ENCODE results near the gene FGF14. TPM values are rescaled to one million over a fixed set of nuclear protein-coding genes. Genes with fewer than 3 reads are reported as not detected.

FGF14 gene
- total and polyA plus RNA-seq, 5 donors from 2014 or later, result 0.09 TPM; not detected in 4

DNA sequence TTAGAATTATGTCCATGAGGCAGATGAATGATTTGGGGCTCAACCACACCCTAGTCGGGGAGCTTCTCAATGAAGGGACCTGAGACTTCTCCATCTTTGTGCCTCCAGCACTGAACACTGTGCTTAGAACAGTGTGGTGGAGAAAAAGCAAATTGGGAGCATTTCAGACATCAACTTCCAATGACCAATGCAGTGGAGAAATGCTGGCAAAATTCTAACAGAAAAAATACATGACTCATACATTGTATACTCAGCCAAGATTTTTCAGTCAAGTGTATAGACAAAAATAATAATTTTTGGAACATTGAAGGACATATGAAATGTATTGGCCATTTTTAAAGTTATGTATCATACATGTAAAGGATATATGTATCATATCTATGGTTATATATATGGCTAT, 134.7 kb downstream of the FGF14 start:
- DNase-seq (no peak), ATAC-seq (ENCODE audit: low read depth in 2 of 2) (no peak)
- Histone ChIP-seq H3K27me3 (ENCODE audit: control insufficient read depth, insufficient read depth, low read length) (no peaks in the 10 kb centered on the region), H3K4me3 (ENCODE audit: low read depth, low read length) (no peak overlapping the region), H3K27ac (ENCODE audit: insufficient read depth, low read length, poor library complexity, severe bottlenecking) (no peak overlapping the region), H3K9me3 (ENCODE audit: control insufficient read depth in 2 of 2, low read length in 2 of 2) (no peaks in the 10 kb centered on the region), H3K4me1 (ENCODE audit: control insufficient read depth, insufficient read depth, low read length, poor library complexity, severe bottlenecking) (no peaks in the 10 kb centered on the region), H3K36me3 (ENCODE audit: control insufficient read depth, insufficient read depth, low read length) (no peaks in the 10 kb centered on the region)
- H3K27ac Mint-ChIP-seq, result no peak overlapping the region
- H3K4me1 Mint-ChIP-seq, result no peaks in the 10 kb centered on the region
- no peaks in the 10 kb centered on the region for H3K27me3 Mint-ChIP-seq
- H3K4me3 Mint-ChIP-seq, result no peak overlapping the region
- no peaks in the 10 kb centered on the region for H3K36me3 Mint-ChIP-seq
- peaks cover 0 to 5% (median 0%) of the 10 kb centered on the region in 7 donors for H3K9me3 Mint-ChIP-seq

DNA sequence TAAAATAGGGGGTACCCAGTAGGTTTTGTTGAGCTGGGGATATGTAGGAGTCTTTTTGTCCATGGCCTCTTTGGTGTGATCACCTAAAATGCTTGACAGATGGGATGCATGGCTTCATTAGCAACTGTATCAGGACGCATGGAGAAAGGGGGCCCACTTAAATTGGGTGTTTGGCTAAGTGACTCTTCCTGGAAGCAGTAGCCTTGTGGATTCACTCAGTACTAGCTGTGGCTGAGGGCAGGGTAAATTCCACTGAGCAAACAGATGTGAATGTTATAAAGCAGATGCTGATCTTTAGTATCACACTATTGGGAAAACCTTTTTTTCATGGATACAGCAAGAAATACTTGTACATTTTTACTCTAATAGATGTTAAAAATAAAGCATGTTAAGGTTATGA, 140.0 kb downstream of the FGF14 start:
- Histone ChIP-seq H3K9me3 (ENCODE audit: control insufficient read depth in 2 of 2, low read length in 2 of 2) (no peaks in the 10 kb centered on the region), H3K4me1 (ENCODE audit: control insufficient read depth, insufficient read depth, low read length, poor library complexity, severe bottlenecking) (no peaks in the 10 kb centered on the region), H3K27ac (ENCODE audit: insufficient read depth, low read length, poor library complexity, severe bottlenecking) (no peak overlapping the region), H3K4me3 (ENCODE audit: low read depth, low read length) (no peak overlapping the region), H3K36me3 (ENCODE audit: control insufficient read depth, insufficient read depth, low read length) (no peaks in the 10 kb centered on the region), H3K27me3 (ENCODE audit: control insufficient read depth, insufficient read depth, low read length) (no peaks in the 10 kb centered on the region)
- ATAC-seq (ENCODE audit: low read depth in 2 of 2) (no peak), DNase-seq (no peak)
- Mint-ChIP-seq H3K27me3 (no peaks in the 10 kb centered on the region), H3K9me3 (peaks cover 0 to 11% (median 1%) of the 10 kb centered on the region in 7 donors), H3K4me3 (no peak overlapping the region), H3K27ac (no peak overlapping the region), H3K4me1 (no peaks in the 10 kb centered on the region), H3K36me3 (no peaks in the 10 kb centered on the region)

DNA sequence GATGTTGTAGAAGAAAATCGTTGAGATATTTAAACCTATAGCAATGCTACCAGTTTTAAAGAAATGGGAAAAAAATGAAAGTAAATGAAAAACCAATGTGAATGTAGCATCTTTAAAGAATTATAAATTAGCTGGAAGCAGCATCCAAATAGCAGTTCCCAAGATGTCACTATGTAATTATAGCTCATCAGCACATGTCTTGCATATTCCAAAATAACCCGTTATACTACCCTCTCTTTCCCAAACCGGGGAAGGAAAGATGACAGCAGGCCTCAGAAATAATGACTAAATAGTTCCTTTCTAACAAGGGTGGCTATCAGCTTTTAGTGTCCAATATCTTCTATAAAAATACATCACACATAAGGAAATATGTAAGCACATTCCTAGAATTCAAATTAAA, 140.5 kb downstream of the FGF14 start:
- H3K4me1 Mint-ChIP-seq, result no peaks in the 10 kb centered on the region
- H3K9me3 Mint-ChIP-seq, result peaks cover 0 to 11% (median 2%) of the 10 kb centered on the region in 7 donors
- no peak for ATAC-seq (ENCODE audit: low read depth in 2 of 2)
- no peak for DNase-seq
- Histone ChIP-seq H3K27me3 (ENCODE audit: control insufficient read depth, insufficient read depth, low read length) (no peaks in the 10 kb centered on the region), H3K9me3 (ENCODE audit: control insufficient read depth in 2 of 2, low read length in 2 of 2) (no peaks in the 10 kb centered on the region), H3K4me3 (ENCODE audit: low read depth, low read length) (no peak overlapping the region), H3K27ac (ENCODE audit: insufficient read depth, low read length, poor library complexity, severe bottlenecking) (no peak overlapping the region), H3K4me1 (ENCODE audit: control insufficient read depth, insufficient read depth, low read length, poor library complexity, severe bottlenecking) (no peaks in the 10 kb centered on the region), H3K36me3 (ENCODE audit: control insufficient read depth, insufficient read depth, low read length) (no peaks in the 10 kb centered on the region)
- no peaks in the 10 kb centered on the region for H3K36me3 Mint-ChIP-seq
- no peak overlapping the region for H3K27ac Mint-ChIP-seq
- no peaks in the 10 kb centered on the region for H3K27me3 Mint-ChIP-seq
- no peak overlapping the region for H3K4me3 Mint-ChIP-seq

DNA sequence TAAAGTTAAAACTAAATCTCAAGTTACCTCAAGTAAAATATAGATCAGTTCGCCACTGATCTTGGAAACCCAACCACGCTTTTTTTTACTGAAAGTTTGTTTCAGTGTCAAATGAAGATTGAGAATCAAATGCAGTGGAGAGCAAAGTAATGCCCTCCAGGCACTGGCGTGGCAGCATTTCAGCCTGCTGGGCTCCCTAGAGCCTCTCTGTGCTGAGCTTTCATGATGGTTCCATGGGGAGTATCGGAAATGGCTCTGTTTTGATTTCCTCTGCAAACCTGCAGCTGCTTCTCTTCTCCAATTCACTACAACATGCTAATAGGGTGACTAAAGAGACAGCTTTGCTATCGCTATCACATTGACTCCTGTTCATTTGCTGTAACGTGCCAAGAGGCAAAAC, 141.6 kb downstream of the FGF14 start:
- H3K27me3 ChIP-seq (ENCODE audit: control insufficient read depth, insufficient read depth, low read length), result no peaks in the 10 kb centered on the region
- no peaks in the 10 kb centered on the region for H3K9me3 ChIP-seq (ENCODE audit: control insufficient read depth in 2 of 2, low read length in 2 of 2)
- ATAC-seq (ENCODE audit: low read depth in 2 of 2), result no peak
- no peaks in the 10 kb centered on the region for H3K27me3 Mint-ChIP-seq
- H3K36me3 Mint-ChIP-seq, result no peaks in the 10 kb centered on the region
- DNase-seq, result no peak
- H3K36me3 ChIP-seq (ENCODE audit: control insufficient read depth, insufficient read depth, low read length), result no peaks in the 10 kb centered on the region
- H3K27ac Mint-ChIP-seq, result no peak overlapping the region
- H3K4me1 Mint-ChIP-seq, result no peaks in the 10 kb centered on the region
- H3K4me3 ChIP-seq (ENCODE audit: low read depth, low read length), result no peak overlapping the region
- peaks cover 0 to 9% (median 2%) of the 10 kb centered on the region in 7 donors for H3K9me3 Mint-ChIP-seq
- no peak overlapping the region for H3K4me3 Mint-ChIP-seq
- H3K4me1 ChIP-seq (ENCODE audit: control insufficient read depth, insufficient read depth, low read length, poor library complexity, severe bottlenecking), result no peaks in the 10 kb centered on the region
- no peak overlapping the region for H3K27ac ChIP-seq (ENCODE audit: insufficient read depth, low read length, poor library complexity, severe bottlenecking)

DNA sequence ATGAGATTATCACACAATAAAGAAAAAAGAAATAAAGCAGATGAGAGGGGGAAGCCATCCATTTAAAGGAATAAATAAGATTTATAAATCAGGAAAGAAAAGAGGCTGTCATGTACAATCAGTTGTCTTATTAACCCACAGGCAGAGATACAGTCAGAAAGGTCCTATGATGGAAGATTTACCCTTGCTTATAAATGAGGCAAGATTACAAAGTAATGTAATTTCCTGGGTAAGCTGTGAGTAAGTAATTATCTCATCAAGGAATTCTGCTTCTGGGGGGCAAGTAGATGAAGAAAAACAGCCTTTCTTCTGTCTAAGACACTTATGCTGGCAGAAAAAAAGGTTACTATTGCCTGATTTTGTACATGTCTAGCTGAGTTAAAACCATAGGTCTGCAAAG, 146.4 kb downstream of the FGF14 start:
- no peaks in the 10 kb centered on the region for H3K27me3 Mint-ChIP-seq
- DNase-seq (no peak), ATAC-seq (ENCODE audit: low read depth in 2 of 2) (no peak)
- peaks cover 0 to 7% (median 3%) of the 10 kb centered on the region in 7 donors for H3K9me3 Mint-ChIP-seq
- no peak overlapping the region for H3K27ac Mint-ChIP-seq
- Histone ChIP-seq H3K4me3 (ENCODE audit: low read depth, low read length) (no peak overlapping the region), H3K36me3 (ENCODE audit: control insufficient read depth, insufficient read depth, low read length) (no peaks in the 10 kb centered on the region), H3K4me1 (ENCODE audit: control insufficient read depth, insufficient read depth, low read length, poor library complexity, severe bottlenecking) (no peaks in the 10 kb centered on the region), H3K27ac (ENCODE audit: insufficient read depth, low read length, poor library complexity, severe bottlenecking) (no peak overlapping the region), H3K9me3 (ENCODE audit: control insufficient read depth in 2 of 2, low read length in 2 of 2) (no peaks in the 10 kb centered on the region), H3K27me3 (ENCODE audit: control insufficient read depth, insufficient read depth, low read length) (no peaks in the 10 kb centered on the region)
- H3K4me3 Mint-ChIP-seq, result no peak overlapping the region
- H3K36me3 Mint-ChIP-seq, result no peaks in the 10 kb centered on the region
- no peaks in the 10 kb centered on the region for H3K4me1 Mint-ChIP-seq

DNA sequence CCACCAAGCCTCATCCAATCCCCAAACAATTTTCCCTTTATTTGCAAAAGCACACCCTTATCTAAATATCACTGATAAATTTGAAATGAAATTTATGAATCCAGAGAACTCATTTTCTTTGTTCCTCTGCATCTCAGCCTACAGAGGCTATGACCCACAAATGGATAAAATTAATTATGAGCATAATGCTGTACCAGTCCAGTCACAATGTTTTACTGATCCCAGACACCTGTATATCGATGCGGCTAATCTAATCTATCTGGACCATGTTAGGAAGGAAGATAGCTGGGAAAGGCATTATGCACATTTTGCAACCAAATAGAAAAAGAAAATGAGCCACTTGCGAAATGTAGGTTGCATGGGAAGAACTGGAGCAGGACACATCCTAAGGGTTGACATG, 150.0 kb downstream of the FGF14 start:
- Histone ChIP-seq H3K4me1 (ENCODE audit: control insufficient read depth, insufficient read depth, low read length, poor library complexity, severe bottlenecking) (no peaks in the 10 kb centered on the region), H3K27ac (ENCODE audit: insufficient read depth, low read length, poor library complexity, severe bottlenecking) (no peak overlapping the region), H3K4me3 (ENCODE audit: low read depth, low read length) (no peak overlapping the region), H3K27me3 (ENCODE audit: control insufficient read depth, insufficient read depth, low read length) (no peaks in the 10 kb centered on the region), H3K9me3 (ENCODE audit: control insufficient read depth in 2 of 2, low read length in 2 of 2) (no peaks in the 10 kb centered on the region), H3K36me3 (ENCODE audit: control insufficient read depth, insufficient read depth, low read length) (no peaks in the 10 kb centered on the region)
- H3K36me3 Mint-ChIP-seq, result no peaks in the 10 kb centered on the region
- no peaks in the 10 kb centered on the region for H3K4me1 Mint-ChIP-seq
- no peak overlapping the region for H3K4me3 Mint-ChIP-seq
- no peaks in the 10 kb centered on the region for H3K27me3 Mint-ChIP-seq
- H3K27ac Mint-ChIP-seq, result no peak overlapping the region
- ATAC-seq (ENCODE audit: low read depth in 2 of 2) (no peak), DNase-seq (no peak)
- H3K9me3 Mint-ChIP-seq, result peaks cover 0 to 9% (median 2%) of the 10 kb centered on the region in 7 donors

DNA sequence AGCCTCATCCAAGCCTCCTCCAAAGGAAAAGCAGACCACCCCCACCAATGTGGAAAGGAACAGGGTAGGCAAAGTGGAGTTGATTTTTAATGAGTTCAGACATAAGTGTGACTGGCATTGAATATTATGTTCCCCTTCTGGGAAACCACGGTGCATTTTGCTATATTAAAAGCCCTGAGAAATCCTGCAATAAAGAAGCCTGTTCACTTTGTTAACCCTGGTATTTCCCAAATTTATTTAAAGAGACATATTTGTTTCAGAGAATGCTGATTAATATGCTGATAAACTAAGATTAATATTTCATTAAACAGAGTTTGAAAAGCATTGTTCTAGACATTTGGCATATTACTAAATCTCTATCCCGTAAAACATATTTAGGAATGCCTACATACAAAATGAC, 151.4 kb downstream of the FGF14 start:
- DNase-seq, result no peak
- no peaks in the 10 kb centered on the region for H3K27me3 Mint-ChIP-seq
- Histone ChIP-seq H3K27me3 (ENCODE audit: control insufficient read depth, insufficient read depth, low read length) (no peaks in the 10 kb centered on the region), H3K4me1 (ENCODE audit: control insufficient read depth, insufficient read depth, low read length, poor library complexity, severe bottlenecking) (no peaks in the 10 kb centered on the region), H3K27ac (ENCODE audit: insufficient read depth, low read length, poor library complexity, severe bottlenecking) (no peak overlapping the region), H3K36me3 (ENCODE audit: control insufficient read depth, insufficient read depth, low read length) (no peaks in the 10 kb centered on the region), H3K4me3 (ENCODE audit: low read depth, low read length) (no peak overlapping the region), H3K9me3 (ENCODE audit: control insufficient read depth in 2 of 2, low read length in 2 of 2) (no peaks in the 10 kb centered on the region)
- ATAC-seq (ENCODE audit: low read depth in 2 of 2), result no peak
- no peaks in the 10 kb centered on the region for H3K36me3 Mint-ChIP-seq
- H3K4me1 Mint-ChIP-seq, result no peaks in the 10 kb centered on the region
- no peak overlapping the region for H3K4me3 Mint-ChIP-seq
- H3K9me3 Mint-ChIP-seq, result peaks cover 0 to 9% (median 2%) of the 10 kb centered on the region in 7 donors
- no peak overlapping the region for H3K27ac Mint-ChIP-seq

DNA sequence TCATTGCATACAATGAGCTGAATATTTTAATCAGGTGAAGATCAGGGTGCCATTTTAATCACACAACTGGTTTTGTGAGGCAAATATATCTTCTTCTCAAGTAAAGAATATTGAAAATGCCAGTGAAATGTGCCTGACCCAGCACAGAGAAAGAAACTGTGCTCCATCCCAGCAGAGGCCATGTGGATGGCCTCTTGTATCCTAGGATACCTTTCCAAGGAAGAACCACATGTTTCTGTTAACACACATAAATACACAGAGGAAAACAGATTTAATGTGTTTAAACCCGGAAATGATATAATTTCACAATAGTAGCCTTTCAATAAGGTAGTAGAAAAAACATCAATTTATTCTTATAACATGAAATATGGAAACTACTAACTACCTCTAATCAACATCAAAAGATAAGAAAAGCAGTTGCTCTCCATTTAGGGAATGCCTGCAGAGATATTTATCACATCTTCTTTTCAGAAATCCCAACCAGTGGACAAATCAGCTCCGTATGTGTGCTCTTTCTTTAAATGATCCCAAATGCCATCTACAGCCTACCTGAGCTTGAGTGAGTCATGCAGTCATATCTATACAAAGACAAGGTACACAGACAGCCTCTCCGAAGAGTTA, 157.1 kb downstream of the FGF14 start:
- no peak for DNase-seq
- no peak for ATAC-seq (ENCODE audit: low read depth in 2 of 2)
- H3K4me1 ChIP-seq (ENCODE audit: control insufficient read depth, insufficient read depth, low read length, poor library complexity, severe bottlenecking), result no peaks in the 10 kb centered on the region
- no peak overlapping the region for H3K4me3 Mint-ChIP-seq
- H3K27me3 ChIP-seq (ENCODE audit: control insufficient read depth, insufficient read depth, low read length), result no peaks in the 10 kb centered on the region
- no peak overlapping the region for H3K27ac Mint-ChIP-seq
- H3K9me3 Mint-ChIP-seq, result peaks cover 0 to 3% (median 0%) of the 10 kb centered on the region in 7 donors
- H3K4me3 ChIP-seq (ENCODE audit: low read depth, low read length), result no peak overlapping the region
- H3K9me3 ChIP-seq (ENCODE audit: control insufficient read depth in 2 of 2, low read length in 2 of 2), result no peaks in the 10 kb centered on the region
- no peaks in the 10 kb centered on the region for H3K36me3 Mint-ChIP-seq
- H3K27me3 Mint-ChIP-seq, result no peaks in the 10 kb centered on the region
- no peak overlapping the region for H3K27ac ChIP-seq (ENCODE audit: insufficient read depth, low read length, poor library complexity, severe bottlenecking)
- no peaks in the 10 kb centered on the region for H3K36me3 ChIP-seq (ENCODE audit: control insufficient read depth, insufficient read depth, low read length)
- no peaks in the 10 kb centered on the region for H3K4me1 Mint-ChIP-seq
